ENCODE results near the gene MOV10L1.
"Not testable (repeated sequence)": the region's sequence is repeated elsewhere in the genome, so short reads cannot be mapped to it uniquely, and the experiment has no call there.

Gene MOV10L1

DNA sequence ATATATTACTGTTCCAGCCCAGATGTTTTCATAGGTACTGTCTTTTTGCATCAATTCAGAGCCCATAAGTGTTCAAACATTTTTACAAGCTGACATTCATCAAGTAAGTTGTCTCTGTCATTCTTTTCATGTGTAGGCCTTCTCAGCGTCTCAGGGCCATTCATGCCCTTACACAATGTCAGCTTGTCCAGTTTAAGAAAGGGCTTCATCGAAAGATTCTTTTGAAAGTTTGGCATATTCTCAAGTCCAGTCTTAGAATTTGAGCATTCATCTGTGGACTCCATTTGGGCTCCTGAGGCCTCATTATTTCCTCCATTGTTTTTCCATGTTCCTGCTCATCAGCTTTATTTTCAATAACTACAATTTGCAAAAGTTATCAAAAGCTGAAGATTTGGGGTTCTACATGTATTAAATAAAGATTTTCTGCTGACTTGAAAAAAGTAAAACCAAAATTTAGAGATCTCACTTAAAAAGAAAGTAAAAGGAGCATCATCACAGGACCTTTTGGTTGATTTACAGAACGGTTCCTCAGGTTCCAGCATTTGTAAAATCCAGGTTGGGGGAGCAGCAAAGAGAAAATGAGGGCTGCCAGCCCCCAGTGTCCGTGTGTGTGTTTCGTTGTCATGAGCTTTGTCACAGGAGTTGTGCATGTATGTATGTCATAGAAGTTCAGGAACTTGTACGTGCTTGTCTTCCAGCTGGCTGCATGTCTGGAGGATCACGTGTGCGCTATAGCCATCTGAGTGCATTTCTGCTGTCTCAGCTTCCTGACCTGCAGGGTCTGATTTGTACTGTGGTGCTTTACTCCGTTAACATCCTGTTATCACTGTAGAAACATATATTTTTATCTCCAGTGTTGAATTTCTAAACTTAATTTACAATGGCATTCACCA is 15.6 kb downstream of the MOV10L1 start:
- DNase-seq: peak in 1 of 5 experiments; percentile 85

GRCh38 chr22:50107529-50107928 is 17.7 kb downstream of the MOV10L1 start:
- no peak for DNase-seq

- DNase-seq: no peak
These were observed 21.2 kb downstream of the MOV10L1 start for GRCh38 chr22:50111056-50111455.

DNA sequence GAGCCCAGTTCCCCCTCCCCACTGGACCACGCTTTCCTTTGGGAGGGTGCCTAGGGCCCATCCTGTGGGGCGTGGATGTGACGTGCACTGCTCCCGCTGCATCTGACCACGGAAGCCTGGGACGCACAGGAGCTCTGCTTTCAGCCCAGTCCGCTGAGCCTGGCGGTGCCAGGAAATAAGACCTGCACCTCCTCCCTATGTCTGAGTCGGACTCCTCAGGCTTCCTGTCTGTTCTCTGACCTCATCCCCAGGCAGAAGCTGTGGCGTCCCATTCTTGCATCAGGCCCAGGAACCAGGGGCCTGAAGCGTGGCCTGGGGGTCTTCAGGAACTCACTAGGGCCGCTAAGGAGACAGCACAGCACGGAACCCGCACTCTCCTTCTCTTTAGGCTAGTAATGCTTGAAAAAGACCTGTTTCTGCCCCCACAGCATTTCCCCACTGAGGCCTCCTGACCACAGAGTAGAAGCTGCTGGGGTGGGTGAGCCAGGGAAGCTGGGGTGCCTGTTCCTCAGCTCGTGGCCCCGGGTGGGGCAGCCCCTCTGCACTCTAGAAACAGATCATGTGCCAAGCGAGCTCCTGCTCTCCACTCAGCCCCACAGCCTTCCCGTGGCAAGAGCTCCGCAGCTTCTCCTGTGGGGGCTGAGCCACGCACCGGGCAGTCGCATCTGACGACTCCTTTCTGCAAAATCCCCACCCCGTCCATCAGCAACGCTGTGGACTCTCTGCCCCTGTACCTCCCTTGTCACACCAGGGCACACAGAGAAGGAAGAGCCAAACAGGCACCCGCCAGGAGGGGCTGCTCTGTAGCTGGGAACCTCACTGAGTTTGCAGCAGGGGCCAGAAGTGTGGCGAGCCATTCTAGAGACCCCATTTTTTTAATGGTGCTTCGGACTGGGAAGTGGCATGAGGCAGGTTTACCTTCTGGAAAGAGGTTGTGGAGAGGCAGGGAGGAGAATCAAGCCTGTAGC is 22.6 kb downstream of the MOV10L1 start:
- DNase-seq: no peak

GRCh38 chr22:50114221-50115021 is 24.6 kb downstream of the MOV10L1 start:
- DNase-seq: no peak

DNA sequence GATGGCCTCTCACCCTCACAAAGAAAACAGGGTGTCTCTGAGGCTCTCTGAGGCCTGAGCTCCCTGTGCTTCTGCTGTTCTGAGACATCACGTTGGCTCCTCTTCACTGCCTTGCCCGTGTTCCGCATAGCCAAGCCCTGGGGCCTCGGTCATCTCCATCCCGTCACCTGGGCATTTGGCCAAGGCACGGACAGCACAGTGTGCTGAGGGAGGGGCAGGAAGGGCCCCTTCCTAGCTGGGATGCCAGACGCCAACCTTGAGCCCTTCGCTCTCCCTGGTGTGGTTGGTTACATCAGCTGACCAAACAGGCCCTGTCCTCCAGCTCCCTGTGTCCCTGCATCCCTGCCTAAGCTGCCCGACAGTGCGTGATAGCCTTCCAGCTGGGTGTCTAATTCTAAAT is 25.9 kb downstream of the MOV10L1 start:
- no peak for DNase-seq

GRCh38 chr22:50117168-50117762 is 27.5 kb downstream of the MOV10L1 start:
- DNase-seq: no peak

- DNase-seq: no peak
These were observed 28.3 kb downstream of the MOV10L1 start for GRCh38 chr22:50118129-50118528.

GRCh38 chr22:50118557-50119168 is 28.9 kb downstream of the MOV10L1 start:
- DNase-seq: no peak

GRCh38 chr22:50119169-50119767 is 29.5 kb downstream of the MOV10L1 start:
- no peak for DNase-seq

GRCh38 chr22:50119768-50120251 is 30.0 kb downstream of the MOV10L1 start:
- DNase-seq: no peak

DNA sequence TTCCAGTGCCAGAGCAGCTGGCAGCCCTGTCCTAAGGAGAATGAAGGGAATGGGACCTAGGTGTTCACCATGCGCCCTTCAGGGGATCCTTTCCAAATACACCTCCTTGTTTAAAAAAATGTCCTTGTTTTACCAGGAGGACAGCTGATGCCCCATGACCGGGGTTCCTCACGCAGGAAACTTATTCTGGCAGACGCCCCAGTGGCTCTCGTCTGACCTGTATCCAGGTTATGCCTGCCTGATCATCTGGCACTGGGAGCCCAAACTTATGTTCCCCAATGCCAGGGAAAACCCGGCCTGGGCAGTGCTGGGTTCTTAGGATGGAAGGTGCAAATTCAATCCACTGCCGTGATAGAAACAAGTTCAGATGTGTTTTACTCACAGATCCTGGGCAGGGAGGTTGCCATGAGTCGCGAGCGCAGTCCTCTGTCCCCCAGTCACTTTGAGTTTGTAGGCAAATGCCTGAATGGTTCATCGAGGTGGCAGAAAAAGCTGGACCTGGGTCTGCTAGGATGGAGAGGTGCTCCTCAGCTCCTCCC is 31.5 kb downstream of the MOV10L1 start:
- no peak for DNase-seq

DNA sequence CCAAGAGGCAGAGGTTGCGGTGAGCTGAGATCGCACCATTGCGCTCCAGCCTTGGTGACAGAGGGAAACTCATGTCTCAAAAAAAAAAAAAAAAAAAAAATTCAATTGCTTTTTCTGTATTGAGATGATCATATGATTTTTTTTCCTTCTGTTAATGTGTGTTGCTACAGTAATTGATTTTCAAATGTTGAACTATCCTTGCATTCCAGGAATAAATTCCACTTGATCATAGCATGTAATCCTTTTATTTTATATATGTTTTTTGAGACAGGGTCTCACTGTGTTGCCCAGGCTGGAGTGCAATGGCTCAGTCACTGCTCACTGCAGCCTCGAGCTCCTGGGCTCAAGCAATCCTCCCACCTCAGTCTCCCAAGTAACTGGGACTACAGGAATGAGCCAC is 33.3 kb downstream of the MOV10L1 start:
- no peak for DNase-seq

GRCh38 chr22:50125029-50125428 is 35.2 kb downstream of the MOV10L1 start:
- no peak for DNase-seq

DNA sequence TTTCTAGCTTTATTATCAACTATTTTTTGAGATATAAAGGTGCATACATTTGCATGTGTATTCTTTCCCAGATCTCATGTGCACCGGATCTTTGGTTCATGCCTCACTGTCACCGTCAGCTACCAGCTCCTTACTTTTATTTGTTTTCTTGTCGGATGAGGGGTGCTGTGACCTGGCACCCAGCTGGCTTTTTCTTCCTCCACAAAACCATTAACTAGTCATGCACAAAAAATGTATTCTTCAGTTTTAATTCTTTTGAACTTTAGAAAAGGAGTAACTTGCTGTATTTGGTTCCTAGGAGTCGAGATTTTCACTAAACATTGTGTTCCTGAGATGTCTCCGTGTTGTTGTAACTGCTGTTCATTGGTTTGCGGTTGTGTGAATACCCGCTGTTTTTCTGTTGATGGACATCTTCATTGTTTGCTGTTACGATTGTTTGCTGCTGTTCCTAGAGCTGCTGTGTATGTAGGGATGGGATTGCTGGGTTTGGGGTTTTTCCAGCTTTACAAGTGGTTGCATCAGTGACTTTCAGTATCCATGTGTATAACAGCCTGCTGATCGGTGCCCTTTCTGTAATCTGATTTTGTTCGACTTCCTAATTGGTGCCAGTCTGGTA is 39.4 kb downstream of the MOV10L1 start:
- DNase-seq: no peak

- DNase-seq: no peak
These were observed 42.1 kb downstream of the MOV10L1 start for GRCh38 chr22:50131894-50132293.

GRCh38 chr22:50134481-50134880 is 44.7 kb downstream of the MOV10L1 start:
- DNase-seq: no peak

DNA sequence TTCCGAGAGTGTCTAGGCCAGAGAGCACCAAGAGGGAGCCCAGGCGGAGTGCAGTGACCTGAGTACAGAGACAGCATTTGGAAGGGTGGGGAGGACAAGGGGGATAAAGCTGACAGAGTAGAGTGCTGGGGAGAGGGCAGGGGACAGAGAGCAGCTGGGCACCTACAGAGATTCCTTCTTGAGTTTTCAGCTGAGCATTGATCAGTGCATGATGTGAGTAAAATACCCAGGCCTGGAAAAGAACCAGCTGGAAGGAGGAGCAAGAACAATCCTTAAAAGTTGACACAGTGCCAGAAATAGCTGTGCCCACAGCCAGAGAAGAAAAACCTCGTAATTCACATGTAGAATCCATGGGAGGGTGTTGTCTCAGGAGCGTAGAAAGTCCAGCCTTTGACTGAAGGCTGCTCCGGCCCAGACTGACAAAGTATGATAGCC is 46.8 kb downstream of the MOV10L1 start:
- no peak for DNase-seq

GRCh38 chr22:50137277-50137676 is 47.5 kb downstream of the MOV10L1 start:
- DNase-seq: not testable (repeated sequence)

DNA sequence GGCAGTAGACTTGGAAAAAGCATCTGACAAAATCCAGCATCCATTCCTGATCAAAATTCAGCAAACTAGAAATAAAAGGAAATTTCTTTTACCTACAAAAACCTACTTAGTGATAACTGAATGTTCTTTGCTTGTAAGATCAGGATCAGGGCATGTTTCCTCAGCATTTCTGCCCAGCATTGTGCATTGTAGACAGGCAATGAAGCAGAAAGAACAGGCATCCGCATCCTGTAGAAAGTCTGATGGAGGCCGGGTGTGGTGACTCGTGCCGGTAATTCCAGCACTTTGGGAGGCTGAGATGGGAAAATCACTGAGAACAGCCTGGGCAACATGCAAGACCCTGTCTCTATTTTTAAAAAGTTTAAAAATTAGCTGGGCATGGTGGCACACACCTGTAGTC is 48.2 kb downstream of the MOV10L1 start:
- no peak for DNase-seq
